Muscle of leg (tissue), 11 donors: ENCODE measurements around the gene CD28. TPM values are rescaled to one million over a fixed set of nuclear protein-coding genes. Genes with fewer than 3 reads are reported as not detected.
A peak's percentile ranks its signal among the peaks of the same experiment; 100 is the strongest.
"Not testable (repeated sequence)": the region's sequence is repeated elsewhere in the genome, so short reads cannot be mapped to it uniquely, and the experiment has no call there.

ENCODE experiments used
- DNase-seq: peaks from one replicate; pipeline ENCODE4 v3.0.0; 2013
- H3K27ac ChIP-seq: one replicate; pipeline ENCODE4 v1.5.1; 2013; ENCODE audit warnings: mild to moderate bottlenecking, low read length, control low read depth
- H3K27me3 ChIP-seq: one replicate; pipeline ENCODE4 v1.6.1; 2013; ENCODE audit warnings: low read length; ENCODE audit not compliant: control insufficient read depth, insufficient read depth
- H3K36me3 ChIP-seq: one replicate; pipeline ENCODE4 v1.6.1; 2013; ENCODE audit warnings: low read length; ENCODE audit not compliant: control insufficient read depth, insufficient read depth
- H3K4me1 ChIP-seq: one replicate; pipeline ENCODE4 v1.6.1; 2013; ENCODE audit warnings: low read length; ENCODE audit not compliant: control insufficient read depth, insufficient read depth
- H3K4me3 ChIP-seq: one replicate; pipeline ENCODE4 v1.5.1; 2013; ENCODE audit warnings: low read length, control low read depth
- H3K9me3 ChIP-seq: replicated peaks from 2 replicates; pipeline ENCODE4 v1.6.1; 2013; ENCODE audit warnings: low read depth, low read length; ENCODE audit not compliant: control insufficient read depth
- WGBS: methylation state at CpG from one replicate; pipeline ENCODE4 v1.1.5; 2013; ENCODE audit warnings: missing lambda C conversion rate; ENCODE audit not compliant: insufficient coverage; 5-methylcytosine and 5-hydroxymethylcytosine counted together
- polyA plus RNA-seq, 8 donors: library from polyadenylated mRNA; unstranded; fragments of 120-200 nt; gene quantifications; one replicate each; pipeline versions ENCODE4 v1.2.1 to v1.2.3, GENCODE V29; 2013; ENCODE audit warnings: inconsistent platforms in 1 of 8, low replicate concordance in 1 of 8; ENCODE audit not compliant: insufficient read length in 8 of 8, insufficient read depth in 1 of 8
- total RNA-seq: library from RNA; stranded (reverse); fragments of 120-200 nt; gene quantifications from one replicate; pipeline ENCODE4 v1.2.4, GENCODE V29; 2013

The CD28 gene
- total and polyA plus RNA-seq, 9 donors, result 2.8 to 5.6 (median 3.8) TPM

DNA sequence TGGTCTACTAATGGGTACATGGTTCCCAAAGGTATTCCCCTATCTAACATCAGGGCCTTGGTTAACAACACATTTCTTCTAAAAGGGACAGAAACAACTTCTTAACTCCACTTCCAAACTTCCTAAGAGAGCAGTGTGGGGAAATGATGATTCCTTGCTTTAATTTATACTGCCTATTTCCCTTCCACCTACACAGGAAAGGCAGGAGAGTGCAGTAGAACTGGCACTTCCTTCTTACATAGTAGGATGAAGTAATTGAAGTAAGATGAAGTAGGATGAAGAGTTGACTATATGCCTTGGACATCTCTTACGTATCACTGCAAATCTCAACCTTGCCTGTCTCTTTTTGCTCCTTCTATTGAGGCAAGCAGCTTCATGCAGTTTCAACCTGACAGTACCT is 54.7 kb downstream of the CD28 start:
- peaks cover 3% of the 10 kb centered on the region for H3K9me3 ChIP-seq
- 100% methylated on average over 1 of the region's 1 CpG for WGBS

DNA sequence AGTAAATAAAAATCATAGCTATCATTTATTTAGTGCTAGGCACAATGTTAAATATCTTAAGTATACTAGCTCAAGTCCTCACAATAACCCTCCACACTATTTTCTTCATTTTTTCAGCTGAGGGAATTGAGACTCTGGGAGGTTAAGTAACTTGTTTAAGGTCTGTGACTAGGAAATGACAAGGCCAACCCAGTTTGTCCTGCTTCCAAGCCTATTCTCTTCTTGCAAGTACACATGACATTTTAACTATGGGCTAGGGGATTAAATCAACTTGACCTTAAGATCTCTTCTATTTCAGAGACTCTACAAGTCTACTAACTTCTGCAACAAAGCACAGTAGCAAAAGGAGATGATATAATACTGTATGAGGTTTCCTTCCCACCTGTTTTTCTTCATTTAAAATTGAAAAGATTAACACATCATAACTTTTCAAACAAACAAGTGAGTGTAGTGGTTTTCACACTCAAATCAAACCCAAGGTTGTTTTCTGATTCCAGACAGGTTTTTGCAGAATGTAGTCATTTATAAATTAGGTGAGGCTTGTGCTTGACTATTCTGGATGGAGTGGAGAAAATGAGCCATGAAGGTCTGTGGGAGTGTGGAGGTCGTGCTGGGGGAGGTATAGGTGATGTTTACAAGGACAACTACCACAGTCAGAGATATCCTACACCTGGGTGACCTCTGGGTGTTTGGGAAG is 57.0 kb downstream of the CD28 start:
- peak; percentile 71 for DNase-seq
- Histone ChIP-seq H3K9me3 (no peaks in the 10 kb centered on the region), H3K36me3 (no peaks in the 10 kb centered on the region), H3K27ac (no peak overlapping the region), H3K27me3 (no peaks in the 10 kb centered on the region), H3K4me1 (no peaks in the 10 kb centered on the region), H3K4me3 (no peak overlapping the region)
- WGBS, result no CpG with 5 or more reads among the region's 1 CpG

More for the DNA sequence above, 54.7 kb downstream of the CD28 start:
- Histone ChIP-seq H3K27me3 (no peaks in the 10 kb centered on the region), H3K4me3 (no peak overlapping the region), H3K27ac (no peak overlapping the region), H3K4me1 (no peaks in the 10 kb centered on the region), H3K36me3 (no peaks in the 10 kb centered on the region)
- DNase-seq, result no peak

DNA sequence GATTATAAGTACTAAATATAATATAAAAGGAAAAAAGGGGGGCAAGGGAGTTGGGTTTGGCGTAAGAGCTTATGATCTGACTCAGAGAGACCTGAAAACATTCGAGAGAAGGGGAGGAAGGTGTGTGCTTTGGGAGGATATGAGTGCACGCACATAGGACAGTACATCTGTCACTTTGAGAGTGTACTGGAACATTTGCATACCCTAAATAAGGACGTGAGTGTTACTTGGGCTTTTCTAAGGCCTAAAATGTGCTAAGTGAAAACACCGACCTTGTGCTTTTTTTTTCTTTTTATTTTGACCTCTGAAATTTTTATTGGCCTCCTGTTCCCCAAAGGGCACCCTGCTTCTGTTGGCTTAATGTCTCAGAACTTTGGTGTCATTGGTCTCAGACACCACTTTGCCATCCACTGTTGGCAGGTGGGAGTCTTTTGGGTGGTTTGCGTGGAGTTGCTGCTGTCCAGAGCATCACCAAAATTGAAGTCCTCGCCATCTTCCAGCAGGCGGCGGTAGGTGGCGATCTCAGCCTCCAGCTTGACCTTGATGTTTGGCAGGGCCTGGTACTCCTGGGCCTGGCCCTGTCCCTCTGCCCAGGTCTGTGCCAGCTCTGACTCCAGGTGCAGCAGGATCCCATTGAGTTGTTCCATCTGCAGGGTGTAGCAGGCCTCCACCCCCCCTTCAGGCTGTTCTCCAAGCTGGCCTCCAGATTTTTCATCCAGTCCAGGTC is 57.7 kb downstream of the CD28 start:
- Histone ChIP-seq H3K4me1 (no peaks in the 10 kb centered on the region), H3K4me3 (no peak overlapping the region), H3K36me3 (no peaks in the 10 kb centered on the region), H3K27me3 (no peaks in the 10 kb centered on the region), H3K27ac (no peak overlapping the region), H3K9me3 (no peaks in the 10 kb centered on the region)
- WGBS, result 82% methylated on average over 9 of the region's 10 CpGs
- DNase-seq, result no peak

DNA sequence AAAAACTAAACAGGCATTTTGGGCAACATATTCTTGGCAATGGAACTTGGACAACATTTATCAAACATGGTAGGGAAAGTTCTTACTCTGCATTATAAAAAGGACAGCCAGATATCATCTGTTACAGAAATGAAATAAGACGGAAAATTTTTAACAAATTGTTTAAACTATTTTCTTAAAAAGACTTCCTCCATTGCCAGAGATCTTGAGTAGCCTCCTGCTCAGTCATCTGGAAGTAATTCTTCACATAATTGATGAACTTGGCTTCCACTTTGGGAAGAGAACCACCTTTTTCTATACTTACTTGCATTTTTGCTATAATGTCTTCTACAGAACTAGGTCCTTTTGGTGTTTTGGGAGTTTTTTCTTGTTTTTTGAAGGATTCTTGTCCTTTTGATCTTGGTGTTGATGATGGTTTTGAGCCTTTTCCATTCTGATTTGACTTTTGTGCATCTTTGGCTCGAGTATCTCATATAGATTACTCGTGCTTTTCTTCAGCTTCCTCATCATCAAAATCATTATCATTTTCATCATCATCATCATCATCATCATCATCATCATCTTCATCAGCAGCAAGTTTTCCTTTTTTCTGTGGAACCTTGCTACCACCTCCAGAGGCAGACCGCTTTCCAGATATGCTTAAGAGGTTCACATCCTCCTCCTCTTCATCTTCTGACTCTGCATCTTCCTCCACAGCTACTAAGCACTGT is 66.2 kb downstream of the CD28 start:
- no peaks in the 10 kb centered on the region for H3K4me1 ChIP-seq

DNA sequence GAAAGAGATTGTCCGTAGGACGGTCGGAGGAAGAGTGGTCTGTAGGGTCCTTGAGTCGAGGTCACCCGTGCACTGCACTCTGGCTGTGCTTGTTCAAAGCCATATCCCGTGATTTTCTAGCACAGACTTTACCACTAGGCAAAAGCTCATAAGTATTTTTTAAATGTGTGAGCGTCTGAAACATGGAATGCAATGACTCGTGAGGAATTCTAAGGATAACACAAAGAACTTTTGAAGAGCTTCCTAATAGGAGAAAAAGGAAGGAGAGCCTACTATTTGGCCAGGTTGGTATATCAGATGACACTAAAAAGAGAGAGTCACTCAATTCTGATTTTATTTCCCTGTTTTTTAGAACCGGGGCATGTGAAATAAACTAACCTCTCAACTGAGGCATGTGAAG is 68.3 kb downstream of the CD28 start:
- Histone ChIP-seq H3K4me1 (no peaks in the 10 kb centered on the region), H3K4me3 (no peak overlapping the region), H3K9me3 (no peaks in the 10 kb centered on the region), H3K36me3 (no peaks in the 10 kb centered on the region), H3K27ac (no peak overlapping the region), H3K27me3 (no peaks in the 10 kb centered on the region)
- WGBS, result 83% methylated on average over 4 of the region's 9 CpGs
- DNase-seq, result no peak

More for the DNA sequence above, 66.2 kb downstream of the CD28 start:
- H3K27me3 ChIP-seq, result no peaks in the 10 kb centered on the region
- 70% methylated on average over 3 of the region's 4 CpGs for WGBS
- no peaks in the 10 kb centered on the region for H3K36me3 ChIP-seq
- peak; percentile 64 for DNase-seq
- no peaks in the 10 kb centered on the region for H3K9me3 ChIP-seq
- no peak overlapping the region for H3K4me3 ChIP-seq
- no peak overlapping the region for H3K27ac ChIP-seq

DNA sequence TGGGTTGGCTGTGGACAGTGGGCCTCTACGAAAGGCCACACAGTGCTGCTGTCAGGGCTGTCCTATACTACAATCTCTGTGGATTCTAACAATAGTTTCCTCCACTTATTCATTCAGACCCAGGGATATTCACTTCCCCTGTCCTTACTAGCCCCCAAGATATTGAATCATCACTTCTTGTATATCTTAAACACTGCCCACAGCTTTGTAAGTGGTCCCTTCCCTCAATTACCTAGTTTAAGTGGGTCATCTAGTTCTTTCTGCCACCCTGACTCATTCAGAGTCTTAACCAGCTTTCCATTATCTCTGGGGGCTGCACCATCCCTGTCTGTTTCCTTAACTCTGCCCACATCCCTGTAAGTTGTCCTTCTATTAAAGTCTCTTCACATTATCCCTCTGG is 69.2 kb downstream of the CD28 start:
- no peak overlapping the region for H3K4me3 ChIP-seq
- DNase-seq, result no peak
- H3K9me3 ChIP-seq, result no peaks in the 10 kb centered on the region
- H3K4me1 ChIP-seq, result no peaks in the 10 kb centered on the region
- 100% methylated on average over 1 of the region's 1 CpG for WGBS
- H3K36me3 ChIP-seq, result no peaks in the 10 kb centered on the region
- no peak overlapping the region for H3K27ac ChIP-seq
- no peaks in the 10 kb centered on the region for H3K27me3 ChIP-seq

DNA sequence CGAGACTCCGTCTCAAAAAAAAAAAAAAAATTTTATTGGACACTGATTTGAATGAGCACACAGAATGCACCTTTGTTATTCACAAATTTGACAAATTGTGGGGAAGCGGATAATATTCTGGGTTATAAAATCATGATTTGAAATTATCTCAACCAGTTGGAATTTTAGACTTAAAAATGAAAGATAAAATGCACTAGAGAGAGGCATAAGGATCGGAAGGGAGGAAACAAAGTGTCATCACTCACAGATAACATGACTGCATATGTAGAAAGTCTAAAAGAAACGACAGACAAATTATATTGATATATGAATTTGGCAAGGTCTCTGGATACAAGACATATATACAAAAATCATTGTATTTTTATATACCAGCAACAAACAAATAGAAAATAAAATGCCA is 70.6 kb downstream of the CD28 start:
- Histone ChIP-seq H3K27ac (no peak overlapping the region), H3K9me3 (no peaks in the 10 kb centered on the region), H3K4me1 (no peaks in the 10 kb centered on the region), H3K27me3 (no peaks in the 10 kb centered on the region), H3K36me3 (no peaks in the 10 kb centered on the region), H3K4me3 (no peak overlapping the region)
- DNase-seq, result no peak
- WGBS, result no CpG with 5 or more reads among the region's 5 CpGs

DNA sequence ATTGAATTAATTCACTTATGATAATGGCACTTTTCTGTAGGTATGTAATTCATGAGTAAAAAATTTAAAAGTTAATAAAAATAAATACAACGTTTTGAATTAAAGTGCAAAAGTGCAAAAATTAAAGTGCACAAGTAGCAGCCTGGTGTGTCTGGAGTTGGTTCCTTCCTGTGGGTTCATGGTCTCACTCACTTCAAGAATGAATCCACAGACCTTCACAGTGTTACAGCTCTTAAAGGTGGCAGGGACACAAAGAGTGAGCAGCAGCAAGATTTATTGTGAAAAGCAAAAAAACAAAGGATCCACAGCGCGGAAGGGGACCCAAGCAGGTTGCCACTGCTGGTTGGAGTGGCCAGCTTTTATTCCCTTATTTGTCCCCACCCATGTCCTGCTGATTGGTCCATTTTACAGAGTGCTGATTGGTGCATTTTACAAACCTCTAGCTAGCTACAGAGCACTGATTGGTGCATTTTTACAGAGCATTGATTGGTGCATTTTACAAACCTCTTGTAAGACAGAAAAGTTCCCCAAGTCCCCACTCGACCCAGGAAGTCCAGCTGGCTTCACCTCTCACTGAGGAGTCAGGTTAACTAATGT is 73.1 kb downstream of the CD28 start:
- not testable (repeated sequence) for DNase-seq, H3K4me3 ChIP-seq, H3K27me3 ChIP-seq, H3K27ac ChIP-seq, H3K36me3 ChIP-seq, H3K9me3 ChIP-seq
- peaks cover 13% of the 10 kb centered on the region for H3K4me1 ChIP-seq
- WGBS, result 100% methylated on average over 2 of the region's 4 CpGs

DNA sequence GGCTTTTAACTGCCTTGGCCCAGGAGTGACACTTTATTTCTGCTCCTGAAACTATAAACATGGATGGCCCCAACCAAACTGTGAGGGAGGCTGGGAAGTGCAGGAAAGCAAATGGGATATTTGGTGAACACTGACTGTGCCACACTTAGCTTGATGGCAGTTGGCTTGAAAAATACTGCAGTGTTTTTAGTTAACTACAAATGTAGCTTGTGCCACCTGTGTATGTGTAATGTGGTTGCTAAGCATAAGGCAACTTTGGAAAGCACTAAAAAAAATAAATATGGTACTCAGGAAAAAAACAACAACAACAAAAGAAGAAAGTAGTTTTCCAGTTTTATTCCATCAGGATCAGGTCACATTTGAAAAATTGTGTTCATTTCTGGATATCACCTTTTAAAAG is 73.8 kb downstream of the CD28 start:
- H3K4me1 ChIP-seq, result peaks cover 13% of the 10 kb centered on the region
- no peak for DNase-seq
- no peak overlapping the region for H3K27ac ChIP-seq

DNA sequence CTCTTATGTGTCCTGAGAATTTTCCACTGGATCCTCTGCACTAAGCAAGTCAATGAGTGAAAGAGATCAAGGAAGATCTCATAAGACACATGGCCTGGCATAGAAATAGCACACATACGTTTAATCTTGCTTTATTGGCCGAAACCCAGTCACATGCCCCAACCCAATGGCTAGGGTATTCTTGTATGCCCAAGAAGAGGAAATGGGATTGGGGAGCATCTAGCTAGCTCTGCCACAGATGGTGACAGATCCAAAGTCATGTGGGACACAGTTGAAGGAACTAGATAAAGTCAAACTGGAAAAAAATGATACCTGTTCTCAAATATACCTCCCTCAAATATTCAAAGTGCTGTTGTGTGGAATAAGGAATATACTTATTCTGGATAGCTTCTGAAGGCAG is 74.7 kb downstream of the CD28 start:
- H3K4me3 ChIP-seq, result no peak overlapping the region
- no CpG with 5 or more reads among the region's 2 CpGs for WGBS
- no peaks in the 10 kb centered on the region for H3K36me3 ChIP-seq
- no peaks in the 10 kb centered on the region for H3K9me3 ChIP-seq
- peaks cover 17% of the 10 kb centered on the region for H3K4me1 ChIP-seq
- no peak for DNase-seq
- H3K27ac ChIP-seq, result no peak overlapping the region
- no peaks in the 10 kb centered on the region for H3K27me3 ChIP-seq

More for the DNA sequence above, 73.8 kb downstream of the CD28 start:
- Histone ChIP-seq H3K36me3 (no peaks in the 10 kb centered on the region), H3K4me3 (no peak overlapping the region), H3K9me3 (no peaks in the 10 kb centered on the region), H3K27me3 (no peaks in the 10 kb centered on the region)
